CMK (cell line): ENCODE measurements around the gene NOSTRIN.
"Not testable (repeated sequence)": the region's sequence is repeated elsewhere in the genome, so short reads cannot be mapped to it uniquely, and the experiment has no call there.

Experiments
- DNase-seq: peaks from one replicate; pipeline ENCODE4 v3.0.0-alpha.2; 2010; ENCODE audit warnings: low read depth

Gene NOSTRIN

GRCh38 chr2:168819050-168819715 is 16.7 kb downstream of the NOSTRIN start:
- no peak for DNase-seq

- no peak for DNase-seq
Observed at GRCh38 chr2:168819829-168820489, 17.5 kb downstream of the NOSTRIN start.

- no peak for DNase-seq
Observed at GRCh38 chr2:168821577-168821976, 19.1 kb downstream of the NOSTRIN start.

- DNase-seq, result no peak
Observed at GRCh38 chr2:168821992-168822391, 19.6 kb downstream of the NOSTRIN start.

- no peak for DNase-seq
Observed at GRCh38 chr2:168825126-168825525, 22.7 kb downstream of the NOSTRIN start.

GRCh38 chr2:168830958-168831357 is 28.5 kb downstream of the NOSTRIN start:
- no peak for DNase-seq

GRCh38 chr2:168831662-168832061 is 29.2 kb downstream of the NOSTRIN start:
- DNase-seq, result no peak

- DNase-seq, result no peak
Observed at GRCh38 chr2:168835969-168836368, 33.5 kb downstream of the NOSTRIN start.

- DNase-seq, result no peak
Observed at GRCh38 chr2:168841445-168841844, 39.0 kb downstream of the NOSTRIN start.

- no peak for DNase-seq
Observed at GRCh38 chr2:168843253-168843652, 40.8 kb downstream of the NOSTRIN start.

- DNase-seq, result no peak
Observed at GRCh38 chr2:168848225-168848624, 45.8 kb downstream of the NOSTRIN start.

- peak; percentile 33 for DNase-seq
Observed at GRCh38 chr2:168849610-168850009, 47.2 kb downstream of the NOSTRIN start.

GRCh38 chr2:168850846-168851245 is 48.4 kb downstream of the NOSTRIN start:
- no peak for DNase-seq

GRCh38 chr2:168851674-168852320 is 49.4 kb downstream of the NOSTRIN start:
- peak; percentile 60 for DNase-seq

GRCh38 chr2:168852481-168852880 is 50.0 kb downstream of the NOSTRIN start:
- DNase-seq, result no peak

- no peak for DNase-seq
Observed at GRCh38 chr2:168853471-168853870, 51.0 kb downstream of the NOSTRIN start.

GRCh38 chr2:168854651-168855050 is 52.2 kb downstream of the NOSTRIN start:
- DNase-seq, result no peak

- no peak for DNase-seq
Observed at GRCh38 chr2:168855601-168856000, 53.2 kb downstream of the NOSTRIN start.

GRCh38 chr2:168858146-168858545 is 55.7 kb downstream of the NOSTRIN start:
- no peak for DNase-seq

- not testable (repeated sequence) for DNase-seq
Observed at GRCh38 chr2:168867164-168867563, 64.7 kb downstream of the NOSTRIN start.

- DNase-seq, result not testable (repeated sequence)
Observed at GRCh38 chr2:168870369-168870768, 67.9 kb downstream of the NOSTRIN start.

GRCh38 chr2:168870824-168871223 is 68.4 kb downstream of the NOSTRIN start:
- DNase-seq, result not testable (repeated sequence)

- no peak for DNase-seq
Observed at GRCh38 chr2:168874368-168875054, 72.1 kb downstream of the NOSTRIN start.
